ENCODE measurements around the gene EGFL6.

DNA sequence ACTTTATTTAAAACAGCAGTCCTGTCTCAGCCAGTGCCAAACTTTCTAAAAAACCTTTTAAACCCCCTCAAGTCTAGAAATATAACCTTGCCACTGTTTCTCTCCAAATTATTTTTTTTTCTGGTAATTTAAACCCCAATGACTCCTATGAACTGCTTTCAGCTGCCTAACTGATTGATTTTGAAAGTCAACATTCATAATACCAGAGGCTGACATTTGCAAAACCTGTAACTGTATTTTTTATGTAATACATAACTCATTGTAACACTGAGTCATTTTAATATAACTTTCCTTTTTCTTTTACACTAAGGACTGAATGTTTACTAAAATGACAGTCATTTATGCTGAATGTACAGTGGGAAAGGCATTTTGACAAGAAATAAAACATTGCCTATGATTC, 19.1 kb upstream of the EGFL6 start:
- TF ChIP-seq POLR2A (IDR thresholded peaks at IDR 0.05; ENCODE audit: low read length) (no peak), EP300 (IDR thresholded peaks at IDR 0.05) (no peak), PHF8 (IDR thresholded peaks at IDR 0.05; ENCODE audit: borderline replicate concordance, low read depth) (no peak), ESRRA (IDR thresholded peaks at IDR 0.05; ENCODE audit: borderline replicate concordance, low read length) (no peak), POLR2AphosphoS2 (conservative IDR thresholded peaks at IDR 0.05; ENCODE audit: low read length) (no peak), KDM1A (IDR thresholded peaks at IDR 0.05; ENCODE audit: low read depth) (no peak), HDAC2 (IDR thresholded peaks at IDR 0.05) (no peak), MAFK (IDR thresholded peaks at IDR 0.05; ENCODE audit: partially characterized antibody) (no peak), CEBPB (IDR thresholded peaks at IDR 0.05) (no peak)
- TF ChIP-seq, protein P1, sequence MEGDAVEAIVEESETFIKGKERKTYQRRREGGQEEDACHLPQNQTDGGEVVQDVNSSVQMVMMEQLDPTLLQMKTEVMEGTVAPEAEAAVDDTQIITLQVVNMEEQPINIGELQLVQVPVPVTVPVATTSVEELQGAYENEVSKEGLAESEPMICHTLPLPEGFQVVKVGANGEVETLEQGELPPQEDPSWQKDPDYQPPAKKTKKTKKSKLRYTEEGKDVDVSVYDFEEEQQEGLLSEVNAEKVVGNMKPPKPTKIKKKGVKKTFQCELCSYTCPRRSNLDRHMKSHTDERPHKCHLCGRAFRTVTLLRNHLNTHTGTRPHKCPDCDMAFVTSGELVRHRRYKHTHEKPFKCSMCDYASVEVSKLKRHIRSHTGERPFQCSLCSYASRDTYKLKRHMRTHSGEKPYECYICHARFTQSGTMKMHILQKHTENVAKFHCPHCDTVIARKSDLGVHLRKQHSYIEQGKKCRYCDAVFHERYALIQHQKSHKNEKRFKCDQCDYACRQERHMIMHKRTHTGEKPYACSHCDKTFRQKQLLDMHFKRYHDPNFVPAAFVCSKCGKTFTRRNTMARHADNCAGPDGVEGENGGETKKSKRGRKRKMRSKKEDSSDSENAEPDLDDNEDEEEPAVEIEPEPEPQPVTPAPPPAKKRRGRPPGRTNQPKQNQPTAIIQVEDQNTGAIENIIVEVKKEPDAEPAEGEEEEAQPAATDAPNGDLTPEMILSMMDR (IDR thresholded peaks at IDR 0.05) = no peak
- TF ChIP-seq, protein P2, sequence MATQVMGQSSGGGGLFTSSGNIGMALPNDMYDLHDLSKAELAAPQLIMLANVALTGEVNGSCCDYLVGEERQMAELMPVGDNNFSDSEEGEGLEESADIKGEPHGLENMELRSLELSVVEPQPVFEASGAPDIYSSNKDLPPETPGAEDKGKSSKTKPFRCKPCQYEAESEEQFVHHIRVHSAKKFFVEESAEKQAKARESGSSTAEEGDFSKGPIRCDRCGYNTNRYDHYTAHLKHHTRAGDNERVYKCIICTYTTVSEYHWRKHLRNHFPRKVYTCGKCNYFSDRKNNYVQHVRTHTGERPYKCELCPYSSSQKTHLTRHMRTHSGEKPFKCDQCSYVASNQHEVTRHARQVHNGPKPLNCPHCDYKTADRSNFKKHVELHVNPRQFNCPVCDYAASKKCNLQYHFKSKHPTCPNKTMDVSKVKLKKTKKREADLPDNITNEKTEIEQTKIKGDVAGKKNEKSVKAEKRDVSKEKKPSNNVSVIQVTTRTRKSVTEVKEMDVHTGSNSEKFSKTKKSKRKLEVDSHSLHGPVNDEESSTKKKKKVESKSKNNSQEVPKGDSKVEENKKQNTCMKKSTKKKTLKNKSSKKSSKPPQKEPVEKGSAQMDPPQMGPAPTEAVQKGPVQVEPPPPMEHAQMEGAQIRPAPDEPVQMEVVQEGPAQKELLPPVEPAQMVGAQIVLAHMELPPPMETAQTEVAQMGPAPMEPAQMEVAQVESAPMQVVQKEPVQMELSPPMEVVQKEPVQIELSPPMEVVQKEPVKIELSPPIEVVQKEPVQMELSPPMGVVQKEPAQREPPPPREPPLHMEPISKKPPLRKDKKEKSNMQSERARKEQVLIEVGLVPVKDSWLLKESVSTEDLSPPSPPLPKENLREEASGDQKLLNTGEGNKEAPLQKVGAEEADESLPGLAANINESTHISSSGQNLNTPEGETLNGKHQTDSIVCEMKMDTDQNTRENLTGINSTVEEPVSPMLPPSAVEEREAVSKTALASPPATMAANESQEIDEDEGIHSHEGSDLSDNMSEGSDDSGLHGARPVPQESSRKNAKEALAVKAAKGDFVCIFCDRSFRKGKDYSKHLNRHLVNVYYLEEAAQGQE (IDR thresholded peaks at IDR 0.05) = no peak
- TF ChIP-seq, protein P3, sequence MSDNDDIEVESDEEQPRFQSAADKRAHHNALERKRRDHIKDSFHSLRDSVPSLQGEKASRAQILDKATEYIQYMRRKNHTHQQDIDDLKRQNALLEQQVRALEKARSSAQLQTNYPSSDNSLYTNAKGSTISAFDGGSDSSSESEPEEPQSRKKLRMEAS (IDR thresholded peaks at IDR 0.05) = no peak
- TF ChIP-seq, protein P4, sequence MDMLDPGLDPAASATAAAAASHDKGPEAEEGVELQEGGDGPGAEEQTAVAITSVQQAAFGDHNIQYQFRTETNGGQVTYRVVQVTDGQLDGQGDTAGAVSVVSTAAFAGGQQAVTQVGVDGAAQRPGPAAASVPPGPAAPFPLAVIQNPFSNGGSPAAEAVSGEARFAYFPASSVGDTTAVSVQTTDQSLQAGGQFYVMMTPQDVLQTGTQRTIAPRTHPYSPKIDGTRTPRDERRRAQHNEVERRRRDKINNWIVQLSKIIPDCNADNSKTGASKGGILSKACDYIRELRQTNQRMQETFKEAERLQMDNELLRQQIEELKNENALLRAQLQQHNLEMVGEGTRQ (IDR thresholded peaks at IDR 0.05) = no peak
- TF ChIP-seq, protein P5, sequence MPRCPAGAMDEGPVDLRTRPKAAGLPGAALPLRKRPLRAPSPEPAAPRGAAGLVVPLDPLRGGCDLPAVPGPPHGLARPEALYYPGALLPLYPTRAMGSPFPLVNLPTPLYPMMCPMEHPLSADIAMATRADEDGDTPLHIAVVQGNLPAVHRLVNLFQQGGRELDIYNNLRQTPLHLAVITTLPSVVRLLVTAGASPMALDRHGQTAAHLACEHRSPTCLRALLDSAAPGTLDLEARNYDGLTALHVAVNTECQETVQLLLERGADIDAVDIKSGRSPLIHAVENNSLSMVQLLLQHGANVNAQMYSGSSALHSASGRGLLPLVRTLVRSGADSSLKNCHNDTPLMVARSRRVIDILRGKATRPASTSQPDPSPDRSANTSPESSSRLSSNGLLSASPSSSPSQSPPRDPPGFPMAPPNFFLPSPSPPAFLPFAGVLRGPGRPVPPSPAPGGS (IDR thresholded peaks at IDR 0.05) = no peak
